HG03196 (cell line): ENCODE results near the gene MCOLN1.

Experiments used
- ATAC-seq: cut with Tn5 transposase; IDR thresholded peaks from one replicate; pipeline ENCODE4 v1.9.1; 2021; ENCODE audit not compliant: unreplicated experiment

The MCOLN1 gene

GRCh38 chr19:7540761-7541474, 18.5 kb downstream of the MCOLN1 start:
- no peak for ATAC-seq

- no peak for ATAC-seq
These were observed 19.0 kb downstream of the MCOLN1 start for GRCh38 chr19:7541475-7541824.

GRCh38 chr19:7541828-7542443, 19.5 kb downstream of the MCOLN1 start:
- no peak for ATAC-seq

DNA sequence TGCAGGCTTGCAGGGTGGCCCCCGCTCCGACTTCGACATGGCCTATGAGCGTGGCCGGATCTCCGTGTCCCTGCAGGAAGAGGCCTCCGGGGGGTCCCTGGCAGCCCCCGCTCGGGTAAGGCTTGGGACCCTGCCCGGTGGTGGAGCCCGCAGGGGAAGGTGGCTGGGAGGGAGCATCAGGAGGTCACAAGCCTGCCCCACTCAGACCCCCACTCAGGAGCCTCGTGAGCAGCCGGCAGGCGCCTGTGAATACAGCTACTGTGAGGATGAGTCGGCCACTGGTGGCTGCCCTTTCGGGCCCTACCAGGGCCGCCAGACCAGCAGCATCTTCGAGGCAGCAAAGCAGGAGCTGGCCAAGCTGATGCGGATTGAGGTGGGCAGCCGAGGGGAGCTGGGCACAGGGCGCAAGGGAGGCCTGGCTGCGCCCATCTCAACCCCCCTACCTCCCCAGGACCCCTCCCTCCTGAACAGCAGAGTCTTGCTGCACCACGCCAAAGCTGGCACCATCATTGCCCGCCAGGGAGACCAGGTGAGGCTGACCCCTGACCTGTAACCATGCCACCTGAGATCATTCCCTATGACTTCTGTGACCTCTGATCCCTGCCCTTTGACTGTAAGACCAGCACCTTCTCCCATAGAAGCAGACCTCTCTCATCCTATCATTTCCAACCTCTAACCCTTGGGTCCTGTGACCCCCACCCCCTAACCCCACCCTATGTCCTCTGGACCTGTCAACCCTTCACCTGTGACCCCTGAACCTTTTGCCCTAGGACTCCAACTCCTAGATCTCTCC, 20.3 kb downstream of the MCOLN1 start:
- no peak for ATAC-seq

- ATAC-seq, result no peak
These were observed 22.2 kb downstream of the MCOLN1 start for GRCh38 chr19:7544626-7545025.

- no peak for ATAC-seq
These were observed 22.9 kb downstream of the MCOLN1 start for GRCh38 chr19:7545300-7545699.

GRCh38 chr19:7545904-7546303, 23.5 kb downstream of the MCOLN1 start:
- ATAC-seq, result no peak

DNA sequence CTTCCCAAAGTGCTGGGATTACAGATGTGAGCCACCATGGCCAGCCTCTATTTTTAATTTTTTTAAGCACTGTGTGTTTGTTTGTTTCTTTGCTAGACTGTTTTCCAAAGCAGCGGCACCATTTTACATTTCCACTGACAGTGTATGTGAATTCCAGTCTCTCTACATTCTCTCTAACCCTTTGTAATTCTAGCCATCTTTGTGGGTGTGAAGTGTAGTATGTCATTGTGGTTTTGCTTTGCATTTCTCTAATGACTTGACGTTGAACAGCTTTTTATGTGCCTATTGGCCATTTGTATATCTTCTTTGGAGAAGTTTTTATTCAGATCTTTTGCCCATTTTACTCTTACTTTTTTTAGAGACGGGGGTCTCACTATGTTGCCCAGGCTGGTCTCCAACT, 24.7 kb downstream of the MCOLN1 start:
- ATAC-seq, result no peak

DNA sequence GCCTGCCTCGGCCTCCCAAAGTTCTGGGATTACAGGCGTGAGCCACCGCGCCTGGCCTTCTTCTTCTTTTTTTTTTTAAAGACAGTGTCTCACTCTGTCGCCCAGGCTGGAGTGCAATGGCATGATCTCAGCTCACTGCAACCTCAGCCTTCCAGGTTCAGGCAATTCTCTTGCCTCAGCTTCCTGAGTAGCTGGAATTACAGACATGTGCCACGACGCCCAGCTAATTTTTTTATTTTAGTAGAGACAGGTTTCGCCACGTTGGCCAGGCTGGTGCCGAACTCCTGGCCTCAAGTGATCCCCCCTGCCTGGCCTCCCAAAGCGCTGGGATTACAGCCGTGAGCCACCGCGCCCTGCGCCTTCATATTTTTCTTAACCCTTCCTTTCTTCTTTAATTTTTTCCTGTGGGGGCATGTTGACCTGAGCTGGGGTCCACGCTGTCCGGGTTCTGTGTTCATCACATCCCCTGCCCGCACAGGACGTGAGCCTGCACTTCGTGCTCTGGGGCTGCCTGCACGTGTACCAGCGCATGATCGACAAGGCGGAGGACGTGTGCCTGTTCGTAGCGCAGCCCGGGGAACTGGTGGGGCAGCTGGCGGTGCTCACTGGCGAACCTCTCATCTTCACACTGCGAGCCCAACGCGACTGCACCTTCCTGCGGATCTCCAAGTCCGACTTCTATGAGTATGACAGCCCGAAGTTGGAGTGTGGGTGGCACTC, 27.2 kb downstream of the MCOLN1 start:
- ATAC-seq, result no peak

GRCh38 chr19:7550169-7550770, 27.8 kb downstream of the MCOLN1 start:
- ATAC-seq, result no peak

- ATAC-seq, result no peak
These were observed 28.8 kb downstream of the MCOLN1 start for GRCh38 chr19:7550987-7551761.

- no peak for ATAC-seq
These were observed 30.4 kb downstream of the MCOLN1 start for GRCh38 chr19:7552781-7553180.

DNA sequence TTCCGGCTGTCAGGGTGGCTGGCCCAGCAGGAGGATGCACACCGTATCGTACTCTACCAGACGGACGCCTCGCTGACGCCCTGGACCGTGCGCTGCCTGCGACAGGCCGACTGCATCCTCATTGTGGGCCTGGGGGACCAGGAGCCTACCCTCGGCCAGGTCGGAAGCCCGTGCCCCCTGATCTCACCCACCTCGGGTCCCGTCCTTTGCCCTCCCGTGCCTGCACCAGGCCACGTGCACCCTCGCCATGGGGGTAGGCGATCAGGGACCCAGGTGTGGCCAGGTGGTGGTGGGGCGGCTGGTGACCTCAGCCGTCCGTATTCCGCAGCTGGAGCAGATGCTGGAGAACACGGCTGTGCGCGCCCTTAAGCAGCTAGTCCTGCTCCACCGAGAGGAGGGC, 32.1 kb downstream of the MCOLN1 start:
- no peak for ATAC-seq

DNA sequence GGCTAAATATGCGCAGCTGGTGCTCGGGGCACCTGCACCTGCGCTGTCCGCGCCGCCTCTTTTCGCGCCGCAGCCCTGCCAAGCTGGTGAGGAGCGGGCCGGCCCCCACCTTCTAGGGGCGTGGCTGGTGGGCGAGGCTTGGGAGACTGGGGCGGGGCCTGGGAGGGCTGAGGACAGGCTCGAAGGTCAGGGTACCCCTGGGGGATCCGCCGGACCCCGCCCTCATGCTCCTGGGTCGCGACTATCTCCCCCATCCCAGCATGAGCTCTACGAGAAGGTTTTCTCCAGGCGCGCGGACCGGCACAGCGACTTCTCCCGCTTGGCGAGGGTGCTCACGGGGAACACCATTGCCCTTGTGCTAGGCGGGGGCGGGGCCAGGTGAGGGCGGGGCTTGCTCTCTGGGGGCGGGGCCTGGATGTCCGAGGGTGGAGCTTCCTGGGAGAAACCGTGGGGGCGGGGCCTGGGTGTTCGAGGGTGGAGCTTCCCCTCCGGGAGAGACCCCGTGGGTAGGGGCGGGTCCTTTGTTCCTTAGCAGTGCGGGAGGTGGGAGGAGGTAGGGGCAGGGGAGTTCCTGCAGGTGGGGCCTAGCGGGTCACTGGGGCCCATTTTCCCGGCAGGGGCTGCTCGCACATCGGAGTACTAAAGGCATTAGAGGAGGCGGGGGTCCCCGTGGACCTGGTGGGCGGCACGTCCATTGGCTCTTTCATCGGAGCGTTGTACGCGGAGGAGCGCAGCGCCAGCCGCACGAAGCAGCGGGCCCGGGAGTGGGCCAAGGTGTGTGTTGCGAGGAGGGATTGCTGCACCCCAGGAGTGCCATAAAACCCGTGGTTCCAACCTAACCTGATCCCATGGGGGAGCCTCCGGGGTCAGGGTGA, 32.8 kb downstream of the MCOLN1 start:
- no peak for ATAC-seq

DNA sequence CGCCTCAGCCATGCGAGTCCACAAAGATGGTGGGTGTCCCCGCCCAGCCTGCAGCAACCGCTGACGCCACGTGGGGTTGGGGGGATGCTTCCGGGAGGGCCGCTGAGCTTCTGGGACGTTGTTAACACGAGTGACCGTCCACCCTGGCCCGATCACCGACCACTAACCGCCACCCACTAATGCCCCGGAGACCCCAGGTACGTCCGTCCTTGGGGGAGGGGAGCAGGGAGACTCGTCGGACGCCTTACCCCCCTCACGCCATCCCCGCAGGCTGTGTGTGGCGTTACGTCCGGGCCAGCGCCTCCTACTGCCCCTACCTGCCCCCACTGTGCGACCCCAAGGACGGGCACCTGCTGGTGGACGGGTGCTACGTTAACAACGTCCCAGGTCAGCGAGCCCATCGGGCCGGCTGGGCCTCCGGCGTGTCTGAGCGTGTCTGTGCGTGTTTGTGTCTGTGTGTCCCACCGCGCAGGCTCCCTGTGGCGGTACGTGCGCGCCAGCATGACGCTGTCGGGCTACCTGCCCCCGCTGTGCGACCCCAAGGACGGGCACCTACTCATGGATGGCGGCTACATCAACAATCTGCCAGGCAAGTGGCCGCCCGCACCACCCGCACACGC, 34.4 kb downstream of the MCOLN1 start:
- ATAC-seq, result no peak

GRCh38 chr19:7558667-7559066, 36.2 kb downstream of the MCOLN1 start:
- no peak for ATAC-seq

- ATAC-seq, result no peak
These were observed 36.7 kb downstream of the MCOLN1 start for GRCh38 chr19:7559102-7559501.

DNA sequence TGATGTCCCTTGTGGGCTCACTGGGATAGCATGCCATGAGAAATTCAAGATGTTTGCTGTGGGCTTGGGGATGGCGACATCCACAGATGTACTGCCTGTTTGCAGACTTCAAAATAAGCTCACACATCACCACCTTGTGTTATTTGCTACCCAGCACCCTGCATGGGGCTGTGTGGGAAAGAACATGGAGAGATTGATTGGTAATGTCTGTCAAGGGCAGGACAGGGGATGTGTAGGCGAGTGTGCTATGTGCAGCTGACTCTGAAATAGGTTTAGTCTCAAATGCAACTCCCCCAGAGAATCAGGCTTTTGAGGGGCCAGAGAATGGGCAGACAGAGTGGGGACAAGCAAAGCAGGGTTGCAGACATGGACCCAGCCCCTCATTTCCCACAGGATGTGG, 37.8 kb downstream of the MCOLN1 start:
- no peak for ATAC-seq

GRCh38 chr19:7561325-7561724, 38.9 kb downstream of the MCOLN1 start:
- no peak for ATAC-seq
